Measurements from ENCODE around the gene RASGRF1.

GRCh38 chr15:78978601-78979179 lies 111.9 kb downstream of the RASGRF1 start:
- TF ChIP-seq, protein P1, sequence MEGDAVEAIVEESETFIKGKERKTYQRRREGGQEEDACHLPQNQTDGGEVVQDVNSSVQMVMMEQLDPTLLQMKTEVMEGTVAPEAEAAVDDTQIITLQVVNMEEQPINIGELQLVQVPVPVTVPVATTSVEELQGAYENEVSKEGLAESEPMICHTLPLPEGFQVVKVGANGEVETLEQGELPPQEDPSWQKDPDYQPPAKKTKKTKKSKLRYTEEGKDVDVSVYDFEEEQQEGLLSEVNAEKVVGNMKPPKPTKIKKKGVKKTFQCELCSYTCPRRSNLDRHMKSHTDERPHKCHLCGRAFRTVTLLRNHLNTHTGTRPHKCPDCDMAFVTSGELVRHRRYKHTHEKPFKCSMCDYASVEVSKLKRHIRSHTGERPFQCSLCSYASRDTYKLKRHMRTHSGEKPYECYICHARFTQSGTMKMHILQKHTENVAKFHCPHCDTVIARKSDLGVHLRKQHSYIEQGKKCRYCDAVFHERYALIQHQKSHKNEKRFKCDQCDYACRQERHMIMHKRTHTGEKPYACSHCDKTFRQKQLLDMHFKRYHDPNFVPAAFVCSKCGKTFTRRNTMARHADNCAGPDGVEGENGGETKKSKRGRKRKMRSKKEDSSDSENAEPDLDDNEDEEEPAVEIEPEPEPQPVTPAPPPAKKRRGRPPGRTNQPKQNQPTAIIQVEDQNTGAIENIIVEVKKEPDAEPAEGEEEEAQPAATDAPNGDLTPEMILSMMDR (IDR thresholded peaks at IDR 0.05; ENCODE audit: poor library complexity, severe bottlenecking) = no peak
- no peak for TF ChIP-seq EZH2 (IDR thresholded peaks at IDR 0.05; ENCODE audit: borderline replicate concordance, insufficient read depth, low read length, poor library complexity, severe bottlenecking)
- TF ChIP-seq POLR2AphosphoS5 (IDR thresholded peaks at IDR 0.05) = no peak
- TF ChIP-seq REST (IDR thresholded peaks at IDR 0.05; ENCODE audit: borderline replicate concordance) = no peak
- no peak for TF ChIP-seq SMC3 (conservative IDR thresholded peaks at IDR 0.05; ENCODE audit: poor library complexity)
- TF ChIP-seq MXI1 (conservative IDR thresholded peaks at IDR 0.05; ENCODE audit: poor library complexity, severe bottlenecking) = no peak
- TF ChIP-seq TAF1 (IDR thresholded peaks at IDR 0.05; ENCODE audit: low read depth) = no peak

Measured in neural cell (in vitro differentiated cells).